Heart left ventricle (tissue), 13 donors: ENCODE measurements around the gene GYS1.

Experiments
- CTCF ChIP-seq, 12 donors: fragments of 200-600 bp; sonication (generic) in 4 of 12; IDR thresholded peaks; one replicate each; pipeline versions ENCODE4 v1.5.0 to v1.8.0; 2018 to 2022; ENCODE audit warnings: antibody characterized with exemption in 12 of 12, mild to moderate bottlenecking in 5 of 12
- POLR2A ChIP-seq, 2 donors: fragments of 450-650 bp; IDR thresholded peaks; one replicate each; pipeline ENCODE4 v1.6.1; 2017; ENCODE audit warnings: antibody characterized with exemption in 2 of 2, mild to moderate bottlenecking in 2 of 2, moderate library complexity in 2 of 2
- donor health status: ischemic (EF 13 %, LVEDD 7.1; RV severe dilation, severe dysfunction).
- donor health status: DM: no; HTN: yes; CAD: no.
- donor health status: DM: no; HTN: no; CAD: no.
- donor health status: ischemic (EF 25% LVEDD 6.9; RV normal size, moderate dysfunction).
- donor health status: ischemic (EF 25% LVEDD 5.7; RV mildly dilated, moderate dysfunction).
- donor health status: ischemic (EF 35%, LVEDD 5.7; RV mildly dilated, moderate dysfunction).
- donor health status: nonischemic (EF 11% LVEDD 7.7; RV severe dilation, severe dysfunction).
- donor health status: DM: yes; HTN: yes; CAD: no.
- donor health status: PGD.
- donor health status: ischemic (EF 29% LVEDD 5.4; RV normal size, mild dysfunction).
- donor health status: nonischemic (EF 23%, LVEDD 6.1; RV moderate dilation, normal function).

- no peak for TF ChIP-seq CTCF (IDR thresholded peaks at IDR 0.05)
- TF ChIP-seq POLR2A (IDR thresholded peaks at IDR 0.05): no peak
Observed at GRCh38 chr19:48986211-48986610, 6.9 kb downstream of the GYS1 start.
